ENCODE measurements around the gene COL6A5. TPM values are rescaled to one million over a fixed set of nuclear protein-coding genes. Genes with fewer than 3 reads are reported as not detected.

The COL6A5 gene
- total and polyA plus RNA-seq, 9 of the 15 experiments (the other 6 are each of a cell fraction or from before 2014, with no cell fraction given), result 1.5 to 9.7 (median 5.6) TPM

- FAIRE-seq (no peak), ATAC-seq (no peak), DNase-seq (ENCODE audit: extremely low read depth in 1 of 4, low spot score in 3 of 4) (no peak)
- Histone ChIP-seq H2AFZ (ENCODE audit: low read depth, low read length) (peak overlapping the region; percentile 45; the same call in 1 of the 2 replicates), H4K20me1 (replicated peaks; ENCODE audit: control insufficient read depth, insufficient read depth, low read length) (no peaks in the 10 kb centered on the region), H3K4me1 (replicated peaks in 1 of 2; ENCODE audit: control insufficient read depth in 2 of 2, insufficient read depth in 2 of 2, low read length in 2 of 2) (no peaks in the 10 kb centered on the region), H3K36me3 (ENCODE audit: control insufficient read depth, insufficient read depth, low read length) (no peaks in the 10 kb centered on the region), H3K27ac (ENCODE audit: extremely low read depth, low read depth, low read length) (no peak overlapping the region), H3K27me3 (ENCODE audit: control insufficient read depth in 2 of 2, insufficient read depth in 2 of 2, low read length in 2 of 2) (no peaks in the 10 kb centered on the region), H3K9me1 (ENCODE audit: control insufficient read depth, insufficient read depth, low read length) (no peaks in the 10 kb centered on the region), H3K9ac (ENCODE audit: insufficient read depth in 1 of 2, low read depth in 2 of 2, low read length in 2 of 2) (no peak overlapping the region), H3K79me2 (ENCODE audit: control insufficient read depth, insufficient read depth, low read length) (no peaks in the 10 kb centered on the region), H3K4me2 (ENCODE audit: insufficient read depth, low read length) (no peak overlapping the region), H3K4me3 (no peak overlapping the region), H3K9me3 (replicated peaks; ENCODE audit: control insufficient read depth, insufficient read depth, low read depth, low read length) (no peaks in the 10 kb centered on the region)
- intact Hi-C loops (cut with micrococcal nuclease) (no loop called here), in situ Hi-C loops (cut with MboI) (no loop called here)
- 61% methylated on average over 2 of the region's 2 CpGs for WGBS (ENCODE audit: insufficient coverage, low coverage, missing lambda C conversion rate)
- TF ChIP-seq ZNF507 (tag; conservative IDR thresholded peaks at IDR 0.05) (0 out of 2 replicates have a peak, but pooled peaks have one; percentile 1), ZNF3 (CRISPR knock-in tag; IDR thresholded peaks at IDR 0.05) (no peak)
- no TSS peak for BruUV-seq (replicated peaks)
- CTCF ChIA-PET (ENCODE audit: low intra/inter-chr PET ratio), result no interaction called here
- POLR2A ChIA-PET, result no interaction called here
These were observed 29.3 kb upstream of the COL6A5 start for GRCh38 chr3:130316169-130316568.

GRCh38 chr3:130323503-130323902 is 22.0 kb upstream of the COL6A5 start:
- Histone ChIP-seq H3K4me3 (no peak overlapping the region), H3K79me2 (ENCODE audit: control insufficient read depth, insufficient read depth, low read length) (no peaks in the 10 kb centered on the region), H3K4me1 (replicated peaks in 1 of 2; ENCODE audit: control insufficient read depth in 2 of 2, insufficient read depth in 2 of 2, low read length in 2 of 2) (no peaks in the 10 kb centered on the region), H3K36me3 (ENCODE audit: control insufficient read depth, insufficient read depth, low read length) (no peaks in the 10 kb centered on the region), H3K9me3 (replicated peaks; ENCODE audit: control insufficient read depth, insufficient read depth, low read depth, low read length) (no peaks in the 10 kb centered on the region), H4K20me1 (replicated peaks; ENCODE audit: control insufficient read depth, insufficient read depth, low read length) (no peaks in the 10 kb centered on the region), H3K27ac (ENCODE audit: extremely low read depth, low read depth, low read length) (no peak overlapping the region), H2AFZ (ENCODE audit: low read depth, low read length) (no peak overlapping the region), H3K9me1 (ENCODE audit: control insufficient read depth, insufficient read depth, low read length) (no peaks in the 10 kb centered on the region), H3K4me2 (ENCODE audit: insufficient read depth, low read length) (no peak overlapping the region), H3K27me3 (ENCODE audit: control insufficient read depth in 2 of 2, insufficient read depth in 2 of 2, low read length in 2 of 2) (no peaks in the 10 kb centered on the region), H3K9ac (ENCODE audit: insufficient read depth in 1 of 2, low read depth in 2 of 2, low read length in 2 of 2) (no peak overlapping the region)
- ATAC-seq (no peak), FAIRE-seq (no peak), DNase-seq (ENCODE audit: extremely low read depth in 1 of 4, low spot score in 3 of 4) (no peak)
- BruUV-seq (replicated peaks), result no TSS peak
- ChIA-PET CTCF (ENCODE audit: low intra/inter-chr PET ratio) (no interaction called here), POLR2A (no interaction called here)
- intact Hi-C loops (cut with micrococcal nuclease), result no loop called here
- WGBS (ENCODE audit: insufficient coverage, low coverage, missing lambda C conversion rate), result 71% methylated on average over 1 of the region's 1 CpG
- TF ChIP-seq RAD51 (IDR thresholded peaks at IDR 0.05; ENCODE audit: borderline replicate concordance, low read depth) (no peak), POU5F1 (IDR thresholded peaks at IDR 0.05; ENCODE audit: borderline replicate concordance, low read depth, low read length, partially characterized antibody) (no peak), ZNF140 (CRISPR knock-in tag; IDR thresholded peaks at IDR 0.05) (no peak), TEAD4 (IDR thresholded peaks at IDR 0.05; ENCODE audit: low read length) (no peak), TEAD4 (CRISPR knock-in tag; IDR thresholded peaks at IDR 0.05; ENCODE audit: borderline replicate concordance) (no peak), ADNP (tag; IDR thresholded peaks at IDR 0.05) (no peak), RCOR1 (IDR thresholded peaks at IDR 0.05; ENCODE audit: borderline replicate concordance in 1 of 2, low read depth in 2 of 2, low read length in 2 of 2) (no peak), SREBF1 (IDR thresholded peaks at IDR 0.05; ENCODE audit: borderline replicate concordance, low read depth, low read length) (no peak), XRCC3 (IDR thresholded peaks at IDR 0.05) (no peak), ZNF12 (CRISPR knock-in tag; IDR thresholded peaks at IDR 0.05) (no peak), ETV6 (IDR thresholded peaks at IDR 0.05; ENCODE audit: borderline replicate concordance in 1 of 2, low read depth in 2 of 2, low read length in 1 of 2) (no peak), ETV6 (CRISPR knock-in tag; IDR thresholded peaks at IDR 0.05; ENCODE audit: borderline replicate concordance) (no peak), NUFIP1 (IDR thresholded peaks at IDR 0.05; ENCODE audit: partially characterized antibody) (no peak)
- in situ Hi-C loops (cut with MboI), result no loop called here

Data from K562 (cell line).